ENCODE measurements around the gene MAP4K2. TPM values are rescaled to one million over a fixed set of nuclear protein-coding genes. Genes with fewer than 3 reads are reported as not detected.

The MAP4K2 gene
- total and polyA plus RNA-seq, 9 of the 15 experiments (the other 6 are each of a cell fraction or from before 2014, with no cell fraction given): 0.13 to 14.5 (median 7.3) TPM

DNA sequence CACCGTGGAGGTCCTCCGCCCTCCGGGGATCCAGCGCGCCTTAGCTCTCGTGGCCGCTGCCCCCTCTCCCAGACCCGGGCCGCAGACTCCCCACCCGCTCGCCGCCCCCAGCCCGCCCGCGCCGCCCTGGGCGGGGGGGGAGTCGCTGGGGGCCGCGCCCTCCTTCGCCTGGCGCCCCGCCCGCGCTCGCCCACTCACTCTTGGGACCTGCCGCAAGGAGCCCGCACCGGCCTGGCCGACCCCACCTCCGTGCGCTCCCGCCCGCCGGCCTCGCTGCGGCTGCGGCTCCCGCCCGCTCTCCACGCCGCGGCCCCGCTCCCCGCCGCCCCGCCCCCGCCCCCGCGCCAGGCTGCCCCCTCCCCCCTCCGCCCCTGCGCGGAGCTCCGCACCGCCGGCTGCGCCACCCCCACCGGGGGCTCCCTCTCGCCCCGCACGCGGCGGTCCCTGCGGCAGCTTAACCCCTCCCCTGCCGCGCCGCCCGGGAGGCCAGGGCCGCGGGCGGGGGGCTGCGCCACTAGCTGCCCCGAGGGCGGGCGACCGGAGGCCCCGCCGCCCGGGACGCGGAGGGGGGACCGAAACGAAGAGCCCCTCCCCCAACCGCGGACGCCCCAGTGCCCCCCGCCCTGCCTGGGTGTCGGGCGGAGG lies 58.3 kb downstream of the MAP4K2 start:
- Histone ChIP-seq H3K4me1 (replicated peaks in 1 of 2; ENCODE audit: control insufficient read depth in 2 of 2, insufficient read depth in 2 of 2, low read length in 2 of 2) (peaks cover 12 to 65% of the 10 kb centered on the region in 2 experiments; a peak in 3 of 5 replicates), H3K79me2 (ENCODE audit: control insufficient read depth, insufficient read depth, low read length) (no peaks in the 10 kb centered on the region), H4K20me1 (replicated peaks; ENCODE audit: control insufficient read depth, insufficient read depth, low read length) (no peaks in the 10 kb centered on the region; the same call in 1 of the 2 replicates), H3K36me3 (ENCODE audit: control insufficient read depth, insufficient read depth, low read length) (no peaks in the 10 kb centered on the region), H3K4me2 (ENCODE audit: insufficient read depth, low read length) (peak overlapping the region; percentile 77), H3K4me3 (peak overlapping the region; percentile 47), H3K9me3 (replicated peaks; ENCODE audit: control insufficient read depth, insufficient read depth, low read depth, low read length) (no peaks in the 10 kb centered on the region), H3K9me1 (ENCODE audit: control insufficient read depth, insufficient read depth, low read length) (no peaks in the 10 kb centered on the region), H3K9ac (ENCODE audit: insufficient read depth in 1 of 2, low read depth in 2 of 2, low read length in 2 of 2) (peak overlapping the region; percentile 61 to 90), H3K27me3 (ENCODE audit: control insufficient read depth in 2 of 2, insufficient read depth in 2 of 2, low read length in 2 of 2) (no peaks in the 10 kb centered on the region; a peak in 1 of 5 replicates), H3K27ac (ENCODE audit: extremely low read depth, low read depth, low read length) (peak overlapping the region; percentile 73), H2AFZ (ENCODE audit: low read depth, low read length) (peak overlapping the region; percentile 95)
- no peak for ATAC-seq
- ChIA-PET CTCF (ENCODE audit: low intra/inter-chr PET ratio) (interaction anchor here (1.0 kb wide), 1 partner anchor 251 kb away, joined by 4 read pairs; no protein-coding TSS in a partner anchor), POLR2A (interaction anchor here (0.5 to 1.3 kb wide), 4 partner anchors 15 to 1717 kb away, joined by 3 to 5 read pairs (median 3); partner anchors contain the start of genes EHD1 and PYGM)
- BruUV-seq (replicated peaks): no TSS peak
- peak; percentile 54 to 89 (median 81) for DNase-seq (ENCODE audit: extremely low read depth in 1 of 4, low spot score in 3 of 4)
- 2% methylated on average over 19 of the region's 89 CpGs for WGBS (ENCODE audit: insufficient coverage, low coverage, missing lambda C conversion rate)
- peak; percentile 14; the same call in 1 of the 2 replicates for TF ChIP-seq CXXC5 (CRISPR knock-in tag; IDR thresholded peaks at IDR 0.05)
- no peak for TF ChIP-seq EHMT2 (IDR thresholded peaks at IDR 0.05)
- 0 out of 2 replicates have a peak, but pooled peaks have one; percentile 27 for TF ChIP-seq ADNP (tag; IDR thresholded peaks at IDR 0.05)
- peak; percentile 6 for TF ChIP-seq PCBP1 (IDR thresholded peaks at IDR 0.05; ENCODE audit: low read depth, low read length, poor library complexity, severe bottlenecking)
- peak; percentile 75 for TF ChIP-seq VEZF1 (CRISPR knock-in tag; IDR thresholded peaks at IDR 0.05)
- no peak for TF ChIP-seq ZNF140 (CRISPR knock-in tag; IDR thresholded peaks at IDR 0.05)
- TF ChIP-seq MAZ (CRISPR knock-in tag; conservative IDR thresholded peaks at IDR 0.05 in 1 of 2, IDR thresholded peaks at IDR 0.05 in 1 of 2): 0 out of 4 replicates have a peak, but pooled peaks of 1 of the 2 experiments have one; percentile 52
- TF ChIP-seq E2F6 (IDR thresholded peaks at IDR 0.05; ENCODE audit: borderline replicate concordance in 1 of 2, extremely low read depth in 1 of 2, insufficient read depth in 1 of 2, insufficient read length in 1 of 2, low read depth in 1 of 2, low read length in 1 of 2, poor library complexity in 1 of 2, severe bottlenecking in 1 of 2): peak in 1 of 2 experiments; percentile 68
- no peak for TF ChIP-seq RFX5 (IDR thresholded peaks at IDR 0.05; ENCODE audit: low read depth, low read length)
- peak; percentile 2 for TF ChIP-seq TAF1 (IDR thresholded peaks at IDR 0.05; ENCODE audit: control insufficient read depth, extremely low read depth, insufficient read depth, low read length, severe bottlenecking)
- TF ChIP-seq, protein P1, sequence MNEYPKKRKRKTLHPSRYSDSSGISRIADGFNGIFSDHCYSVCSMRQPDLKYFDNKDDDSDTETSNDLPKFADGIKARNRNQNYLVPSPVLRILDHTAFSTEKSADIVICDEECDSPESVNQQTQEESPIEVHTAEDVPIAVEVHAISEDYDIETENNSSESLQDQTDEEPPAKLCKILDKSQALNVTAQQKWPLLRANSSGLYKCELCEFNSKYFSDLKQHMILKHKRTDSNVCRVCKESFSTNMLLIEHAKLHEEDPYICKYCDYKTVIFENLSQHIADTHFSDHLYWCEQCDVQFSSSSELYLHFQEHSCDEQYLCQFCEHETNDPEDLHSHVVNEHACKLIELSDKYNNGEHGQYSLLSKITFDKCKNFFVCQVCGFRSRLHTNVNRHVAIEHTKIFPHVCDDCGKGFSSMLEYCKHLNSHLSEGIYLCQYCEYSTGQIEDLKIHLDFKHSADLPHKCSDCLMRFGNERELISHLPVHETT (CRISPR knock-in tag; conservative IDR thresholded peaks at IDR 0.05 in 1 of 2, IDR thresholded peaks at IDR 0.05 in 1 of 2): 0 out of 4 replicates have a peak, but pooled peaks of 1 of the 2 experiments have one; percentile 49
- peak; percentile 66; the same call in 1 of the 2 replicates for TF ChIP-seq ZBTB7A (IDR thresholded peaks at IDR 0.05; ENCODE audit: borderline replicate concordance, control insufficient read depth, low read depth, low read length)
- in situ Hi-C loops (cut with MboI): no loop called here
- intact Hi-C loops (cut with micrococcal nuclease): loop anchor here (5.0 kb wide), 1 partner anchor 87 kb away; no protein-coding TSS in a partner anchor
- FAIRE-seq: no peak

All from K562 (cell line).